ENCODE measurements around the gene CEP89.
"Not testable (repeated sequence)": the region's sequence is repeated elsewhere in the genome, so short reads cannot be mapped to it uniquely, and the experiment has no call there.

CEP89 gene

DNA sequence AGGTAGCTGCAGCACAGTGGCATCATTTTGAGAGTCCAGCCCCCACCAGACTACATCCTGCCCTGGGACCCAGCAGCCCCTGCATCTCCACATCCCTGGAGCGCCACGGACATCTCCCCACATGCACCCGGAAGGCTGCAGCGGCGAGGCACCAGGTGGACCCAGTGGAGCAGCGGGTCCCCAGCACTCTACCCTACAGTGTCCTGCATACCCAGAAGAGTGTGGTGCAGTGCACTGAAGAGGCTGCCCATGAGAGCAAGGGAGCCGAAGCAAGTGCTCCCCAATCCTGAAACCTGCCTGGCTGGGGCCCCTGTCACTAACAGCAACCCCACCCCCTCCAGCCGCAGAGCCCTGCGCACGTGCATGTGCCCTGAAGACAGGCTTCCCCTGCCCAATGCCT is 80.9 kb downstream of the CEP89 start:
- DNase-seq: no peak

DNA sequence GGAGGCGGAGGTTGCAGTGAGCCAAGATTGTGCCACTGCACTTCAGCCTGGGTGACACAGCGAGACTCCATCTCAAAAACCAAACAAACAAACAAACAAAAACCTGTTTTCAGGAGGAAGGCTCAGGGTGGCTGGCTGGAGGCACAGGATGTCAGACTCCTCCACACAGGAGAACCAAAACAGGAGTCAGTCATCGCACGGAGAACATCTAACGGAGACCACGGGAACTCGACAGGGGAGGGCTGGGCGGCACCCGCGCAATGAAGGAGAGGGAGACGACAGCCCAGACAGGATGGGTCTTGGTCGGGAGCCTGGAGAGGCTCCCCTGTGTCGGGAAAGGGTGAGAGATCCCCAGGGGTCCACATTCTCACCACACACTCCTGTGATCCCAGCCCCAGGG is 81.4 kb downstream of the CEP89 start:
- DNase-seq: no peak

GRCh38 chr19:32889137-32889934 is 82.4 kb downstream of the CEP89 start:
- no peak for DNase-seq

DNA sequence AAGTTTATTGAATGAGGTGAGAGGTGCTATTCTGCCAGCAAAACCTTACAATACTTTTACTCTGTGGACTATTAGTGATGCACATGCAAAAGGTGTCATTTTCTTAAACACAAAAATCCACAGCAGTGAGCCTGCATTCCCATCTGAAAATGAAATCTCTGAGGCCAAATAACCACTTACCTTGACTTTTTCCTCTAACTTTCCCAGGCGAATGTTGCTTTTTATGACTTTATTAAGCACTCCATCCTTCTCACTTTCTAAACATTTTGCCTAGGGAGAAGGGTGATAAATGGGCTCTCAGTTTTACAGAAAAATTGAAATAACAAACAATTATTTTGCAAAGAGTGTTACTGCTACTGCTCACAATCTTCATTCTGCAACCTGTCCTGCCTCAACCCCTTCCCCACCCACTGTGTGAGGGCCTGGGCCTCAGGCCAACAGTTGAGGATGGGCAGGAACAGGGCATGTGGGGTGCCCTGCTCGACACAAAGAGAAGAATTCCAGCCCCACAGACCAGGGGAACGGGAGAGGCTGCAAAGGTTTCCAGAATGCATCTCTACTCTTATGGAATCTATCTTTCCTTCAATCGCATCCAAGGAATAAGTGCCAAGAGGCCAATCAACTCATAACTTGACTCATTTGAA is 84.1 kb downstream of the CEP89 start:
- no peak for DNase-seq

- DNase-seq: no peak
These were observed 85.5 kb downstream of the CEP89 start for GRCh38 chr19:32886241-32886640.

- DNase-seq: not testable (repeated sequence)
These were observed 86.5 kb downstream of the CEP89 start for GRCh38 chr19:32885255-32885654.

DNA sequence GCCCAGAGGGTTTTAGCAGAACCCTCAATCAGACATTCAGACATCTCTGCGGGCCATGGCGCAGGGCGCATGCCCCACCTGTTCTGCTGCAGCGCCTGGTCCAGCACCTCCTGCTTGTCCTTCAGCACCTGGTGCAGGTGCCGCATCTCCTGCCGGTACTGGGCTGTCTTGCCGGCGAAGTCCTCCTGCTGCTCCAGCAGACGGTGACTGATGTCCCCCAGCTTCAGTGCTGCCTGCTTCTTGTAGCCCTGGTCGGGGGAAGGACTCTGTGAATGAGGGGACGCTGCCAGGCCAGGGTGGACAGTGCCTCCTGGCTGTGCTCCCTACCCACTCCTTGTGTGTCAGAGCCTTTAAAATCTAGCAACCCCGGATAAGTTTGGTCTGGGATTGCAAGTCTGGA is 90.0 kb downstream of the CEP89 start:
- DNase-seq: no peak

DNA sequence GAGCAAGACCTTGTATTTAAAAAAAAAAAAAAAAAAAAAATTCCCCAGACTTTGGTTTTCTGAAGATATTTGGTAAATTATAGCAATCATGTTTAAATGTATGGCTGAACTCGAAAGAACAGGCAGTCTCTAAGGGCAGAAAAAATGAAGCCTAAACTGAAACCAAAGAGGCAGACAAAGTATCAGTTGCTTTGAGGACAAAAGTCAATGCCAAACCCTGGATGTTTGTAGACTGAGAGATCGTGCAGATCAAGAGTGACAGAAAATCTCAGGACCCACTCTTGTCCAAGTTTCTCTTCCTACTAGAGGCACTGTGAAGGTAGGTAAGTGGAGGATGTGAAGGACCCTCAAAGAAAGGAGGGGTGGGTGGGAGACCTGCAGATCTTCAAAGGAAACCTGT is 91.1 kb downstream of the CEP89 start:
- no peak for DNase-seq

GRCh38 chr19:32879741-32880140 is 92.0 kb downstream of the CEP89 start:
- no peak for DNase-seq

GRCh38 chr19:32878988-32879387 is 92.8 kb downstream of the CEP89 start:
- no peak for DNase-seq

DNA sequence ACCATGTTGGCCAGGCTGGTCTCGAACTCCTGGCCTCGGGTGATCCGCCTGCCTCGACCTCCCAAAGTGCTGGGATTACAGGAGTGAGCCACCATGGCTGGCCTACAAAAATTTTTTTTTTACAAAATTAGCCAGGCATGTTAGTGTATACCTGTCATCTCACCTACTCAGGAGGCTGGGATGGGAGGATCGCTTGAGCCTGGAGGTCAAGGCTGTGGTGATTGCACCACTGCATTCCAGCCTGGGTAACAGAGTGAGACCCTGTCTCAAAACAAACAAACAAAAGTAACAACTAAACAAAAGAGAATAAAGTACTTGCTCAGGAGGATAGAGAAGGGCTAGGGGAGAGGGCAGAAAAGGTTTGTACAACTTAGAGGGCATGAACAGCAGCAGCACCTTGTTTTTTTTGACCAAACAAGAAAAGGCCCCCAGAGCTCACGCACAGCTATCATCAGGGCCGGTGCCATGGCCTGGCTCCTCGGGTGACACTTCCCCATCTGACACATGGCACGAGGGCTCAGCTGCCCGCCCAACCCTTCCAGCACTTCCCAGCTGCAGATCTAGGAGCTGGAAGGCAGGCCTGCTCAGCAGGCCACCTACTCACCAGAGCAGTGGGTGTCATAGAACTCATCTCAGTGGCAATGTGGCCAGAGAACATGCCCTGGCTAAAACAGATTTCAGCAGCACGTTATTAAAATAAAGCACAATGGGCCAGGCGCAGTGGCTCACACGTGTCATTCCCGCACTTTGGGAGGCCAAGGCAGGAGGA is 93.6 kb downstream of the CEP89 start:
- DNase-seq: no peak

DNA sequence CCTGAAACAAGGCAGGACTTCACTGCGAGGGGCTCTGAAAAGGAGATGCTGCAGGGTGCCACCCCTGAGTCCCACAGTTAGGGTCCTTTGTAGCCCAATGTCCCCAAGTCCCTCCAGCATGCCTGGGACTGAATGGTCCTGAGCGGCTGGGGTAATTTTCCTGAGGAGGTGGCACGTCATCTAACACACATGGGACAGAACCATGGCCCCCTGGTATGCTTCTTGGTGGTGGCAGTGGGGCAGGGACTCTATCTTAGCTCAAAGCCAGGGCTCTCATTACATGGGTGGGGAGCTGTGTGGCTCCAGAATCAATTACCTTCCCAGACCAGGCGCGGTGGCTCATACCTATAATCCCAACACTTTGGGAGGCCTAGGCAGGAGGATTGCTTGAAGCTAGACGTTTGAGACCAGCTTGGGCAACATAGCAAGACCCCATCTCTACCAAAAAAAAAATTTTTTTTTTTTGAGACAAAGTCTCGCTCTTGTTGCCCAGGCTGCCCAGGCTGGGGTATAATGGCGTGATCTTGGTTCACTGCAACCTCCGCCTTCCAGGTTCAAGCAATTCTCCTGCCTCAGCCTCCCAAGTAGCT is 94.3 kb downstream of the CEP89 start:
- DNase-seq: no peak

- no peak for DNase-seq
These were observed 94.9 kb downstream of the CEP89 start for GRCh38 chr19:32876919-32877285.

DNA sequence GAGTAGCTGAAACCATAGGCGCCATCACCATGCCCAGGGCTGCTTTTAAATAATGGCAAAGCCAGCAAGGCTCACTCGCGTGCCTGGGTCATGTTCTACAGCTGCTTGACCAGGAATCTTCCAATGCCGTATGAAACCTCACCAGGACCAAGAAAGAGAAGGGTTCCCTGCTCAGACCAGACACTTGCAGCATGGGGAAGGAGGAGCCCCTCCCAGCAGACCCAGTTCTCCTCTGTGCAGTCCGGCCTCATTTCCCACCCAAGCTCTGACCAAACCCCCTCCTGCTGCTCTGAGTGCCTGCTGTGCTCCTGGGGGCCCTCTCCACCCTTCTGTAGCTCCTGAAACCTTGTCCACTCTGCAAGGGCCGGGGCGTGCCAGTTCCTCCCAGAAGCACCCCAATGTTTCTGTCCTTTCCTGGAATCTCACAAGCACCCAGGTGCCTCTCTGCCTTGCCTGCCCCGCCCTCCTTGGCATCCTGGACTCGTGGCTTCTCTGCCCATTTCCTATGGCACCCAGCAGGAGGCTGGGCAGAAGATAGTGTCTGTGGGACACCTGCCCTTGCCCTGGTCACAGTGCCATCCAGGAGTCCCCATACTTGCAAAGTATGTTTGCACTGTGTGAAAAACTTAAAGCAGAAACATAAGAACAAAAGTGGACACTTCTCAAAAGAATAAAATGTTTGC is 95.4 kb downstream of the CEP89 start:
- DNase-seq: no peak

DNA sequence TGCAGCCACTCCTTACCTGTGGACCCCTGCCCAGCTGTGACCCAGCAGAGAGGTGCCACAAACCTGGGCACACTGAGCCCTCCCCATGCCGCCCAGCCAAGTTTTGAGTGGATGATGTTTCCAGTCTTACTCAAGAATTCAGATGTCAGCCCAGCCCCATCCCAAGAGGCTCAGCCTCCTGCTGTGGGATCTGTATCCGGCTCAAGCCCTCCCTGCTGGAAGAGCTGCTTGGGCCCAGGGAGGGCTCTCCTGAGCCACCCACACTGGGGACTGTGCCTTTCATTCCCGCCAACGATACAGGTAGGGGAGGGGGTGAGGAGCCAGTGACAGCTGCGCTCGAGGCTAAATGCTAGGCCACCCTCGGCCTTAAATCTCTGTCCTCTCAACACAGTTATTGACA is 96.3 kb downstream of the CEP89 start:
- no peak for DNase-seq

DNA sequence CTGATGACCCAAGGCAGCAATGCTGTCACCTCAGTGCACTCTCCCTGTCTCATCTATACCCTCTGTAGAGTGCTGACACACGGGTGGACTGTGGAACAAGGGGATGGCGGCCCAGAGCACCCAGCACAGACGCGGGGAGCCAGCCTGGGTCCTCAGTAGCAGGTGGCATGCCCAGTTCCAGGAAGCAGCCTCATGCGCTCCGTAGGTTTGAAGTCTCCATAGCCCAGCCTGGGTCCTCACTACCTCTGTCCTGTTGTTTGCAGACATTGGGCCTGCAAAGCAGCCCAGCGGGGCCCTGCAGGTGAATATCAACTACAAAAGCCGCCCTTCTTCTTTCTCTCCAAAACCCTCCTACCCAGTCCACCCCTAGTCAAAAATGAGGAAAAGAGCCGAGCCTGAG is 97.2 kb downstream of the CEP89 start:
- no peak for DNase-seq

DNA sequence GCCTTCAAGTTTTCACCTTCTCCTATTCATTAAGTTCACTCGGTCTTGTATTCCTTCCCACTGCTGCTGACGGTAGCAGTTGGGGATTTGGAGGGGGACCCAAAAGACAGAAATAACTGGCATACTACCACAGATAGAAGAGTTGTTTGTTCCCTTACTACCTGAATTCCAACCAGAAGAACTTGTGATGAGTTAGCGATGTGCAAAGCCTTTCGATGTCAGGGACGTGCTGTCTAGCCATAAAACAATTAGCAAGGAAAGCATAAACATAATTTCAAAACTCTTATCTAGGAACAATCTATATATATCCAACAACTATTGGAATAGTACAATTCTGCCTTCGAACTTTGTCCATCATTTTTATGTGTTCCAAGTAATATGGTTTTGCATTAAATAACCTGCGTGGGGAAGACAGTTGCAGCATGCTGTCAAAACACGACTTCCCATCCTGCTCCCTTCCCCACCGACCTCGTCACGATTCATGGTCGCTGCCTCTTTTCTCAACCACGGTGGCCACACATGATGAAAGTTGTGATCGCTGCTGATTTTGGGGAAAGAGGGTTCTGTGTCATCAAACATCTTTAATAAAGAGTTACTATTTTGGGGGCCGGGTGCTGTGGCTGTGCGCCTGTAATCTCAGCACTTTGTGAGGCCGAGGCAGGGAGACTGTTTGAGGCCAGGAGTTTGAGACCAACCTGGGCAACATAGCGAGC is 98.4 kb downstream of the CEP89 start:
- DNase-seq: no peak

DNA sequence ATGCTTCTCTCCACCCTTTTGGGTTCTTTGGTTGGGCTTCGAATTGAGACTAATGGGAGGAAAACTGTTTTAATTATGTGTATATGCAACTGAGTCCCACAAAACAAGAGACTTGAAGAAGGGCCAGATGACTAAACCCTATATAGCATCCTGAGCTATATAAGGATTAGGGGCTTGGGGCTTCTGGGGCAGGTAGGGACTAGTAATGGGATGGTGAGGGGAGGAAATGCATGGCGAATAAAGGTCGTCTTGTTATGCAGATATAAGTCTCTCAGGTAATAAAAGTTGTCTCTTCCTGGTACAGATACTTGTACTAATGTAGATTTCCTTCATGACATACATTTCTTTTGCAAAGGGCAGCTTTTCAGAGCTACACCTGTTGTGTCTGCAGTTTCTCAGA is 99.4 kb downstream of the CEP89 start:
- DNase-seq: no peak

DNA sequence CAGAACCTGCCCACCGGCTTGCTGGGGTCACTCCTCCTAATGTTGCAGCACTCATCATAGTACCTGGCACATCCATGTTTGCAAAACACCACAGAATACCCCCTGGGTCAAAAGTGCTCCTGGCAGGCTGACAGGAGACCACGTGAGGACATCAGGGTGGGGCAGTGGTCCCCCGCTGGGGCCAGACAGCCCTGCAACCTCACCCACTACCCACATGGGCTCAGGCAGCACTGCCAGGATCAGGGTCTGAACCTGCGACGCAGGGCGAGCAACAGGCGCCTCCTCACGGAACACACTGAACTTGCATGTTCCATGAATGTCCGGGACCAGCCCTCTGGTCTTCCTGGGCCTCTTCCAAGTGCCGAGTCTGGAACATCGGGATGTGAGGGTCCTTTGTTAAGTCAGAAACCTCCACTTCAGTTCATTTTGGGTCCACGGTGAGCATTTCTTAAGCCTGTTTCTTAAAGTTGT is 100.7 kb downstream of the CEP89 start:
- no peak for DNase-seq

GRCh38 chr19:32869966-32870573 is 101.7 kb downstream of the CEP89 start:
- no peak for DNase-seq

GRCh38 chr19:32869369-32869965 is 102.3 kb downstream of the CEP89 start, which contains the start of gene SLC7A9:
SLC7A9 (minus strand) TSS chr19:32869767; CDS start chr19:32868534, 1,233 bp downstream.
- DNase-seq: no peak

Data from CD4-positive, alpha-beta T cell treated with Interleukin-4 for 1 hour (primary cell).